ENCODE data around the gene CBX1.
A peak's percentile ranks its signal among the peaks of the same experiment; 100 is the strongest.
"Not testable (repeated sequence)": the region's sequence is repeated elsewhere in the genome, so short reads cannot be mapped to it uniquely, and the experiment has no call there.

The CBX1 gene

DNA sequence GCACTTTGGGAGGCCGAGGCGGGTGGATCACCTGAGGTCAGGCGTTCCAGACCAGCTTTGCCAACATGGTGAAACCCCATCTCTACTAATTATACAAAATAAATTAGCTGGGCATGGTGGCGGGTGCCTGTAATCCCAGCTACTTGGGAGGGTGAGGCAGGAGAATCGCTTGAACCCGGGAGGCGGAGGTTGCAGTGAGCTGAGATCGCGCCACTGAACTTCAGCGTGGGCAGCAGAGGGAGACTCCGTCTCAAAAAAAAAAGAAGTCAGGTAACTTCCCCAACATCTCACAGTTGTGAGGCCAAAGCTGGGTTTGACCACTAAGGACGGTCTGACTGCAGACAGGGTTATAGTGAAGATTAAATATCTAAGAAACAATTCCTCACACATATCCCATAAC lies 66.5 kb downstream of the CBX1 start:
- H3K4me3 ChIP-seq (ENCODE audit: low read length in 2 of 2); H3K9me3 ChIP-seq (replicated peaks in 1 of 2; ENCODE audit: control insufficient read depth in 2 of 2, insufficient read depth in 1 of 2, low read depth in 1 of 2, low read length in 2 of 2); H3K4me1 ChIP-seq (ENCODE audit: control insufficient read depth in 2 of 2, insufficient read depth in 1 of 2, low read depth in 1 of 2, low read length in 2 of 2); H3K36me3 ChIP-seq (replicated peaks in 1 of 2; ENCODE audit: control insufficient read depth in 2 of 2, insufficient read depth in 2 of 2, low read length in 2 of 2); H3K27ac ChIP-seq (replicated peaks; ENCODE audit: low read length); H3K18ac ChIP-seq (ENCODE audit: low read length); H3K79me1 ChIP-seq (ENCODE audit: low read depth, low read length); H3K14ac ChIP-seq (ENCODE audit: low read length); H2BK15ac ChIP-seq (ENCODE audit: low read length); H2BK120ac ChIP-seq (ENCODE audit: low read depth, low read length); H4K91ac ChIP-seq (ENCODE audit: low read depth, low read length, poor library complexity); H3K4ac ChIP-seq (ENCODE audit: low read length); H4K8ac ChIP-seq (ENCODE audit: low read depth, low read length); H3K4me2 ChIP-seq (ENCODE audit: insufficient read depth, low read length, poor library complexity, severe bottlenecking); H2BK12ac ChIP-seq (ENCODE audit: low read length); H2BK5ac ChIP-seq (ENCODE audit: low read length); H2AK5ac ChIP-seq (ENCODE audit: low read depth, low read length); H3K23ac ChIP-seq (ENCODE audit: low read depth, low read length, poor library complexity); DNase-seq (ENCODE audit: low spot score); H3K9ac ChIP-seq (ENCODE audit: low read depth, low read length, poor library complexity); H2AFZ ChIP-seq (ENCODE audit: low read length): not testable (repeated sequence)
- no CpG with 5 or more reads among the region's 12 CpGs for WGBS, 2 donors (ENCODE audit: extremely low coverage in 2 of 2, insufficient read length in 2 of 2, insufficient replicate concordance in 1 of 2)
- peaks cover 0 to 21% (median 20%) of the 10 kb centered on the region in 3 experiments for H3K27me3 ChIP-seq (ENCODE audit: control insufficient read depth in 3 of 3, insufficient read depth in 3 of 3, low read depth in 1 of 3, low read length in 3 of 3)

DNA sequence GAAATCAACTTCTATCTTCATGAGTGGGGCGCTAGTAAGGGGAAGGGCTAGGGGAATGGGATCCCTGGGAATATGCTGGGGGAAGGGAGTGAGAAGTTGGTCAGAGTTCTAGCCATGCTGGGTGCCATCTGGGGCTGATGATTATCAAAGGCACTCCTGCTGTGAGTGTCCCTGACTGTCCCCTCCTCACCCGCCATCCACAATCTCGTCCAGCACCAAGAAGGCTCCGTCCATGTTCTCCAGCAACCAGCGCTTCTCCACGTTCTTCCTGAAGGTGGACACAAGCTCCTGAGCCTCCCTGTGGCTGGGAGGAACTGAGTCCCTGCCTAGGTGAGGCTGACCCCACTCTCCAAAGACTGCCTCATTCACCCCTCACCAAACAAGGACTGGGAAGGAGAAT lies 69.3 kb downstream of the CBX1 start:
- Histone ChIP-seq H2BK120ac (ENCODE audit: low read depth, low read length) (no peak overlapping the region), H3K14ac (ENCODE audit: low read length) (no peak overlapping the region), H3K27ac (replicated peaks; ENCODE audit: low read length) (no peak overlapping the region), H2BK12ac (ENCODE audit: low read length) (no peak overlapping the region), H3K36me3 (replicated peaks in 1 of 2; ENCODE audit: control insufficient read depth in 2 of 2, insufficient read depth in 2 of 2, low read length in 2 of 2) (no peaks in the 10 kb centered on the region), H3K23ac (ENCODE audit: low read depth, low read length, poor library complexity) (no peak overlapping the region), H3K9ac (ENCODE audit: low read depth, low read length, poor library complexity) (no peak overlapping the region), H3K27me3 (ENCODE audit: control insufficient read depth in 3 of 3, insufficient read depth in 3 of 3, low read depth in 1 of 3, low read length in 3 of 3) (peaks cover 0 to 12% (median 7%) of the 10 kb centered on the region in 3 experiments), H2AK5ac (ENCODE audit: low read depth, low read length) (no peak overlapping the region), H2AFZ (ENCODE audit: low read length) (no peak overlapping the region), H3K4me3 (ENCODE audit: low read length in 2 of 2) (peak overlapping the region in 1 of 2 donors; percentile 49), H3K4me1 (ENCODE audit: control insufficient read depth in 2 of 2, insufficient read depth in 1 of 2, low read depth in 1 of 2, low read length in 2 of 2) (peaks cover under 1 to 2% of the 10 kb centered on the region in 2 donors), H3K4me2 (ENCODE audit: insufficient read depth, low read length, poor library complexity, severe bottlenecking) (no peak overlapping the region), H4K8ac (ENCODE audit: low read depth, low read length) (no peak overlapping the region), H3K4ac (ENCODE audit: low read length) (no peak overlapping the region), H3K79me1 (ENCODE audit: low read depth, low read length) (no peaks in the 10 kb centered on the region), H3K18ac (ENCODE audit: low read length) (no peak overlapping the region), H2BK5ac (ENCODE audit: low read length) (no peak overlapping the region), H3K9me3 (replicated peaks in 1 of 2; ENCODE audit: control insufficient read depth in 2 of 2, insufficient read depth in 1 of 2, low read depth in 1 of 2, low read length in 2 of 2) (no peaks in the 10 kb centered on the region), H2BK15ac (ENCODE audit: low read length) (no peak overlapping the region), H4K91ac (ENCODE audit: low read depth, low read length, poor library complexity) (no peak overlapping the region)
- no peak for DNase-seq (ENCODE audit: low spot score)
- no CpG with 5 or more reads among the region's 6 CpGs for WGBS, 2 donors (ENCODE audit: extremely low coverage in 2 of 2, insufficient read length in 2 of 2, insufficient replicate concordance in 1 of 2)

DNA sequence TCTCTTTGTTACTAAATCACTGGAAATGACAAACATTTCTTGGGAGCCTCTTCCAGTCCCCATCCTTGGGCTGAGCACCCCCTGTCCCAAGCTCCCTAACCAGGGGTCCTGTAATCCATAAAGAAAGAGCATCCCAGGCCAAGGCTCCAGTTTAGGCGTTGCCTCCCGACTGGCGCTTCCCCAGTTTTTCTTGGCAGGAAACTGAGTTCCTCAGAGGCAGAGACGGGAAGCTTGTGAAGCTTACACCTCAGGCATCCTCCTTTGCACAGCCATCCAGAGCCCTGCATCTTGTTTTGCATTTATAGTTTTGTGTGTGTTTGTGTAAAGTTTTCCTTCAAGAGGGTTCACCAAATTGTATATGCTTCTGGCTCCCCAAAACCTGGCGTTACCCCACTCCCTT lies 70.7 kb downstream of the CBX1 start:
- H2BK120ac ChIP-seq (ENCODE audit: low read depth, low read length), result no peak overlapping the region
- H3K9ac ChIP-seq (ENCODE audit: low read depth, low read length, poor library complexity), result no peak overlapping the region
- H3K14ac ChIP-seq (ENCODE audit: low read length), result no peak overlapping the region
- no peaks in the 10 kb centered on the region for H3K9me3 ChIP-seq (replicated peaks in 1 of 2; ENCODE audit: control insufficient read depth in 2 of 2, insufficient read depth in 1 of 2, low read depth in 1 of 2, low read length in 2 of 2)
- H3K36me3 ChIP-seq (replicated peaks in 1 of 2; ENCODE audit: control insufficient read depth in 2 of 2, insufficient read depth in 2 of 2, low read length in 2 of 2), result no peaks in the 10 kb centered on the region
- peaks cover 7 to 13% of the 10 kb centered on the region in 2 donors for H3K4me1 ChIP-seq (ENCODE audit: control insufficient read depth in 2 of 2, insufficient read depth in 1 of 2, low read depth in 1 of 2, low read length in 2 of 2)
- H4K91ac ChIP-seq (ENCODE audit: low read depth, low read length, poor library complexity), result no peak overlapping the region
- H3K27me3 ChIP-seq (ENCODE audit: control insufficient read depth in 3 of 3, insufficient read depth in 3 of 3, low read depth in 1 of 3, low read length in 3 of 3), result peaks cover 0 to 6% (median 6%) of the 10 kb centered on the region in 3 experiments
- DNase-seq (ENCODE audit: low spot score), result no peak
- H3K18ac ChIP-seq (ENCODE audit: low read length), result no peak overlapping the region
- H3K4ac ChIP-seq (ENCODE audit: low read length), result no peak overlapping the region
- H2BK15ac ChIP-seq (ENCODE audit: low read length), result no peak overlapping the region
- H3K79me1 ChIP-seq (ENCODE audit: low read depth, low read length), result no peaks in the 10 kb centered on the region
- H3K23ac ChIP-seq (ENCODE audit: low read depth, low read length, poor library complexity), result no peak overlapping the region
- no peak overlapping the region for H4K8ac ChIP-seq (ENCODE audit: low read depth, low read length)
- H3K27ac ChIP-seq (replicated peaks; ENCODE audit: low read length), result no peak overlapping the region
- H2AFZ ChIP-seq (ENCODE audit: low read length), result no peak overlapping the region
- no peak overlapping the region for H3K4me3 ChIP-seq (ENCODE audit: low read length in 2 of 2)
- no peak overlapping the region for H2AK5ac ChIP-seq (ENCODE audit: low read depth, low read length)
- H2BK5ac ChIP-seq (ENCODE audit: low read length), result no peak overlapping the region
- H2BK12ac ChIP-seq (ENCODE audit: low read length), result no peak overlapping the region
- no peak overlapping the region for H3K4me2 ChIP-seq (ENCODE audit: insufficient read depth, low read length, poor library complexity, severe bottlenecking)
- WGBS, 2 donors (ENCODE audit: extremely low coverage in 2 of 2, insufficient read length in 2 of 2, insufficient replicate concordance in 1 of 2), result no CpG with 5 or more reads among the region's 5 CpGs

DNA sequence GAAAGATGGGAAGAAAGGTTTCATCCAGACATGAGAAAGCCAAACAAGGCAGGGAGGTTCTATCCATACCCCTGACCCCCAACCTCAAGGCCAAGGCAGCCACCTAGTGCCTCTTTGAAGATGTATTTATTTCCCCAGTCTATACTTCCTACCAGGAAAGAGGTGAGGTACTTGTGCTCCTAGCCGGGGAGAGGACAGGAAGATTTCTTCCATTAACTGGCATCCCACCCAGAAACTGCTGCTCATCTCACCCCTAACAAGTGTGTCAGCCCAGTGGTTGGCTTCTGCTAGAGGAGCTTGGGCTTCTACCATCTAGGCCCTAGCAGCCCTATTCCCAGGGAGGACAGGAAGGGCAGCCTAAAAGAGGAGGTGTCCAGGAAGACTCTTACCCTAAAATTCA lies 72.5 kb downstream of the CBX1 start:
- H3K36me3 ChIP-seq (replicated peaks in 1 of 2; ENCODE audit: control insufficient read depth in 2 of 2, insufficient read depth in 2 of 2, low read length in 2 of 2), result no peaks in the 10 kb centered on the region
- no peak overlapping the region for H2BK15ac ChIP-seq (ENCODE audit: low read length)
- WGBS, 2 donors (ENCODE audit: extremely low coverage in 2 of 2, insufficient read length in 2 of 2, insufficient replicate concordance in 1 of 2), result no CpG with 5 or more reads among the region's 1 CpG
- H3K4me3 ChIP-seq (ENCODE audit: low read length in 2 of 2), result no peak overlapping the region
- no peak overlapping the region for H4K91ac ChIP-seq (ENCODE audit: low read depth, low read length, poor library complexity)
- no peak overlapping the region for H3K23ac ChIP-seq (ENCODE audit: low read depth, low read length, poor library complexity)
- H3K9me3 ChIP-seq (replicated peaks in 1 of 2; ENCODE audit: control insufficient read depth in 2 of 2, insufficient read depth in 1 of 2, low read depth in 1 of 2, low read length in 2 of 2), result no peaks in the 10 kb centered on the region
- H3K9ac ChIP-seq (ENCODE audit: low read depth, low read length, poor library complexity), result no peak overlapping the region
- no peak overlapping the region for H3K4ac ChIP-seq (ENCODE audit: low read length)
- no peak overlapping the region for H2AFZ ChIP-seq (ENCODE audit: low read length)
- no peak overlapping the region for H4K8ac ChIP-seq (ENCODE audit: low read depth, low read length)
- DNase-seq (ENCODE audit: low spot score), result no peak
- no peak overlapping the region for H2BK12ac ChIP-seq (ENCODE audit: low read length)
- H3K18ac ChIP-seq (ENCODE audit: low read length), result no peak overlapping the region
- H2BK120ac ChIP-seq (ENCODE audit: low read depth, low read length), result no peak overlapping the region
- H2AK5ac ChIP-seq (ENCODE audit: low read depth, low read length), result peak overlapping the region; percentile 41
- no peak overlapping the region for H3K4me2 ChIP-seq (ENCODE audit: insufficient read depth, low read length, poor library complexity, severe bottlenecking)
- no peak overlapping the region for H3K14ac ChIP-seq (ENCODE audit: low read length)
- H3K79me1 ChIP-seq (ENCODE audit: low read depth, low read length), result no peaks in the 10 kb centered on the region
- H3K27ac ChIP-seq (replicated peaks; ENCODE audit: low read length), result no peak overlapping the region
- H2BK5ac ChIP-seq (ENCODE audit: low read length), result peak overlapping the region; percentile 26
- H3K4me1 ChIP-seq (ENCODE audit: control insufficient read depth in 2 of 2, insufficient read depth in 1 of 2, low read depth in 1 of 2, low read length in 2 of 2), result peaks cover 14 to 26% of the 10 kb centered on the region in 2 donors
- peaks cover 0 to 15% (median 6%) of the 10 kb centered on the region in 3 experiments for H3K27me3 ChIP-seq (ENCODE audit: control insufficient read depth in 3 of 3, insufficient read depth in 3 of 3, low read depth in 1 of 3, low read length in 3 of 3)

All from neuronal stem cell (in vitro differentiated cells).